Measurements from ENCODE around the gene NEMP2.

Gene NEMP2

DNA sequence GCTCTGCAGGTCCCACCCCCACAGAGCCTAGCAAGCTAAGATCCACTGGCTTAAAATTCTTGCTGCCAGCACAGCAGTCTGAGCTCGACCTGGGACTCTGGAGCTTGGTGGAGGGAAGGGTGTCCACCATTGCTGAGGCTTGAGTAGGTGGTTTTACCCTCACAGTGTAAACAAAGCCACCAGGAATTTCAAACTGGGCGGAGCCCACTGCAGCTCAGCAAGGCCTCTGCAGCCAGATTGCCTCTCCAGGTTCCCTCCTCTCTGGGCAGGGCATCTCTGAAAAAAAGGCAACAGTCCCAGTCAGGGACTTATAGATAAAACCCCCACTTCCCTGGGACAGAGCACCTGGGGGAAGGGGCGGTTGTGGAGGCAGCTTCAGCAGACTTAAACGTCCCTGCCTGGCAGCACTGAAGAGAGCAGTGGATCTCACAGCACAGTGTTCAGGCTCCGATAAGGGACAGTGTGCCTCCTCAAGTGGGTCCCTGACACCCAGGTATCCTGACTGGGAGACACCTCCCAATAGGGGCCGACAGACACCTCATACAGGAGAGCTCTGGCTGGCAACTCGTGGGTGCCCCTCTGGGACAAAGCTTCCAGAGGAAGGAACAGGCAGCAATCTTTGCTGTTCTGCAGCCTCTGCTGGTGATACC is 20.0 kb upstream of the NEMP2 start:
- in situ Hi-C loops (cut with MboI; ENCODE audit: low sequenced_read_pairs), result no loop called here

DNA sequence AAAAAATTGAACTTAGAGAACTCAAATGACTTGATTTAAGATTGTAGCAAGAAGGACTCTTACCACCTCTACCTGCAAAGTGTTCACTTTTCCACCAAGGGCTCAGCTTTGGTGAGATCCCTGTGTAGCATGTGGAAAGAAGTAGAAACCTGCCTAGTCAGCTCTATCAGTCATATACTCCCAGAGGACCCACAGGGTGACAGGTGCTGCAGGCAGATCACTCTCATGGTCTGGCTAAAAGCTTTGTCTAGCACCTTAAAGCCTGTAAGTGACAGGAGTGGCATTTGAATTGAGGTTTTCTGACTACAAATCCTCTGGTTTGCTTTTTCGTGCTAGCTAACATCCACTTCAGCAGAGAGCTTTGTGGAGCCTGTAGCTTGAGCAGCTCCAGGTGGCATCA is 18.7 kb upstream of the NEMP2 start:
- in situ Hi-C loops (cut with MboI; ENCODE audit: low sequenced_read_pairs), result no loop called here

DNA sequence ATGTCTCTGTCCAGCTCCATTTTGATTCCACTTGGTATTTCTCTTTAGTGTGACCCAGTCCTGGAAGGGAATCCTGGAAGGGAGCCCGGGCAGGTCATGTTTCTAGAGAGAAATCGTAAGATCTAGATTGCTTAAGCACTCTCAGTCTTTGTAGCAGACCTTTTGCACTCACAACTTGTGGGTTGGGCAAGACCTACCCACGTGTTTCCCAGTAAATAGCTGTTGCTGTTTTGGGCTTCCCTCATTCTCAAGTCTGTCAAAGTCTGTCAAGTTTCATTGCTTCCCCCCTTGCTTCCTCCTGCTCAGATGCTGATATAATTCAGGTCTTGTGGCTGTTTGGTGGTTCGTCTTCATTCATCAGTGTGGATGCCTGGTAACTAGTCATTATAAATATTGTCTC is 17.4 kb upstream of the NEMP2 start:
- in situ Hi-C loops (cut with MboI; ENCODE audit: low sequenced_read_pairs), result no loop called here

DNA sequence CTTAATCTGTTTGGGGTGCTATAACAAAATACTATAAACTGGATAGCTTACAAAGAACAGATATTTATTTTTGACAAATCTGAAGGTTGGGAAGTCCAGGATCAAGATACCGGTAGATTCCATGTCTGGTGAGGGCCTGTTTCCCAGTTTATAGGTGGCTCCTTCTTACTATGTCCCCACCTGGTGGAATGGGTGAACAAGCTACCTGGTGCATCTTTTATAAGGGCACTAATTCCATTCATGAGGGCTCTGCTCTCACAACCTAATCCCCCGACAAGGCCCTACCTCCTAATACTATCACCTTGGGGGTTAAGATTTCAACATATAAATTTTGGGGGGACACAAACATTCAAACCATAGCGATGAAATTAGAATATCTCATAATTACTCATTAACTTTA is 15.6 kb upstream of the NEMP2 start:
- in situ Hi-C loops (cut with MboI; ENCODE audit: low sequenced_read_pairs), result no loop called here

DNA sequence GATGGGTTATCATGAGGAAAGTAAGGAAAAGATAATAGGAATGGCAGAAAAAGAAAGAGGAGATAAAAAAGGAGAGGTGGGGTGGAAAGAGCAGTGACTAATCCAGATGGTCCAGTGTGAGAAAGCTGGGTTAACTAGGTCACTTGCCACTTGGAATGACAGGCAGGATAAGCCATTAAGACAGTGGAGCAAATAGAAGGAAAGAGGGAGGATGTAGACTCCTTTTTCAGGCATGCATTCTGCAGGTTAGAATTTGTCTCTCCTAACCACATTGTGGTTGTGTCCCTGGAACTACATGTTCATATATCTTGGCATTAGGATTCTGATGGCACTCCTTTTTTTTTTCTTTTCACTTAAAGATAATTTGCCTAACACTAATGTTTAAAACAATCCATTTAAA is 13.4 kb upstream of the NEMP2 start:
- in situ Hi-C loops (cut with MboI; ENCODE audit: low sequenced_read_pairs), result no loop called here

DNA sequence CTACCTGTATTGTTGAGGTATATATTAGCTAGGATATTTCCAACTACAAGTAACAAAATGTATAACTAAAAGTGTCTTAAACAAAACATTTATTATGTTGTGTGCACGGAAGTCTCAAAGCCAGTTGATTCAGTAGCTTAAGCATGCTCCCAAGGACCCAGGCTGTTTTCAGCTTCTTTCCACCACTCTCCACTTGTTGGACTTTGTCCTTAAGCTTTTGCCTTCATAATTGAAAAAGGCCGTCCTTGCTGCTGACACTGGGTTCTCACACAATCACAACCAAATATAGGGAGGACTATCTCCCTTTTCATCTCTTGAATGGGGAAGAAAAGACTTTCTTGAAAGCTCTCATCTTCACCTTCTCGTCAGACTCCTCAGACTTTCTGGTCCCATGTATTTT is 12.2 kb upstream of the NEMP2 start:
- in situ Hi-C loops (cut with MboI; ENCODE audit: low sequenced_read_pairs), result no loop called here

DNA sequence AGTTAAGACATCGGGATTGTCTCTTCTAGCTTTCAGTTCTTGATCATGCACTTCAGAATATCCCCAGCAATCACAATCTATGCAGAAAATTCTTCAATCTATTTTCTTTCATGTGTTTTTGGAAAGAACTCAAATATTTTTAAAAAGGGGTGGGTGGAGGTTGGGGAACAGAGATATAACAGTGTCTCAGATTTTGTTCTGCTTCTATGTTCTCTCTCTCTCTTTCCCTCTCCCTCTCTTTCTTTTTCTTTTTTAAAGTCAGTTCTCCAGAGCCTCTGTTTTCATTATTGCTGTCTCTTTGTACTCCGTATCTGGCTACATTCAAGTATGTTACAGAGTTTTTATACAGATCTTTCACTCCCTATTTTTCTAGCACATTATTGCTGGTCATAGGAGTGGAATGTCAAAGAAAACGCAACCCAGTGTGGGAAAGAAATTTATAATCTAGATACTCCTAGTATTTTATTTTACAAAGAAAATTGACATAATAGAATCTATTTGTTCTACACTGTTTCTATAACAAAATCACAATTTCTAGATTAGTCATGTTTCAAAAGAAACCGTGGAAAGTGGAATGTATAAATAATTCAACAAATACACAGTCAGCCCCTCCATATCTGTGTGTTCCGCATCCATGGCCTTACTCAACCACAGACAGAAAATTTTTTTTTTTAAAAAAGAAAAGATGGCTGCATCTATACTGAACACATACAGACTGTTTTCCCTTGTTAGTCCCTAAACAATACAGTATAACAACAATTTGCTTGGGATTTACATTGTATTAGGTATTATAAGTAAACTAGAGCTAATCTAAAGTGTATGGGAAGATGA is 11.2 kb upstream of the NEMP2 start:
- in situ Hi-C loops (cut with MboI; ENCODE audit: low sequenced_read_pairs), result no loop called here

DNA sequence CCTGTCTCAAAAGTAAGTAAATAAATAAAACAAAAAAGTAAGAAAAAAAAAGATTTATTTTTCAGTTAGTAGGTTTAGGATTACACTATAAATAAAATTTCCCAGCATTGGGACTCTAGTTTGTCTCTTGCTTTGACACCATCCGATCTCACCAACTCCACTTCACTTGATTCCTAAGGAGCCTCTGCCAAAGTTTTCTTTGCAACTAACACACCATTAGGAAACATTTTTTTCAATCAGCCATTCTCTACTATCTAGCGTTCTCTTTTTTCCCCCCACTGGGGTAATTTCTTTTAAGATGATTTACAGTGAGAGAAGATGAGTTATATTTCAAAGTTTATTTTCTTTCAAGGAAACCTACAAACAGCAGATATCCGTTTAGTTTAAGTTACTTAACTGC is 10.6 kb upstream of the NEMP2 start:
- in situ Hi-C loops (cut with MboI; ENCODE audit: low sequenced_read_pairs), result no loop called here

DNA sequence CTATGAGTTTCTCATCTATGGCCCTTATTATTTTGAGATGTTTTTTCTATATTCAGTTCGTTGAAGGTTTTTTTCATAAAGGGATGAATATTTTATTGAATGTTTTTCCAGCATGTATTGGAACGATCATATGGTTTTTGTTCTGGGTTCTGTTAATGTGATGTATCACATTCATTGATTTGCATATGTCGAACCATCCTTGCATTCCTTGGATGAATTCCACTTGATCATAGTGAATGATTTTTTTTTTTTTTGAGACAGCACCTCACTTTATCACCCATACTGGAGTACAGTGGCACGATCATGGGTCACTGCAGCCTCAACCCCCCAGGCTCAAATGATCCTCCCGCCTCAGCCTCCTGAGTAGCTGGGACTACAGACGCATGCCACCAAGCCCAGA is 5.5 kb upstream of the NEMP2 start:
- in situ Hi-C loops (cut with MboI; ENCODE audit: low sequenced_read_pairs), result no loop called here

DNA sequence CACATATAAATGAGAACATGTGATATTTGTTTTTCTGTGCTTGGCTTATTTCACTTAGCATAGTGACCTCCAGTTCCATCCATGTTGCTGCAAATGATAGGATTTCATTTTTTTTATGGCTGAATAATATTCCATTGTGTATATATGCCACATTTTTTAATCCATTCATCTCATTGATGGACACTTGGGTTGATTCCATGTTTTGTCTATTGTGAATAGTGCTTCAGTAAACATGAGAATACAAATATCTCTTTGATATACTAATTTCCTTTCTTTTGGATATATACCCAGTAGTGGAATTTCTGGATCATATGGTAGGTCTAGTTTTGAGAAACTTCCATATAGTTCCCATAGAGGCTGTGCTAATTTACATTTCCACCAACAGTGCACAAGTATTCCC is 3.7 kb upstream of the NEMP2 start:
- in situ Hi-C loops (cut with MboI; ENCODE audit: low sequenced_read_pairs), result no loop called here

DNA sequence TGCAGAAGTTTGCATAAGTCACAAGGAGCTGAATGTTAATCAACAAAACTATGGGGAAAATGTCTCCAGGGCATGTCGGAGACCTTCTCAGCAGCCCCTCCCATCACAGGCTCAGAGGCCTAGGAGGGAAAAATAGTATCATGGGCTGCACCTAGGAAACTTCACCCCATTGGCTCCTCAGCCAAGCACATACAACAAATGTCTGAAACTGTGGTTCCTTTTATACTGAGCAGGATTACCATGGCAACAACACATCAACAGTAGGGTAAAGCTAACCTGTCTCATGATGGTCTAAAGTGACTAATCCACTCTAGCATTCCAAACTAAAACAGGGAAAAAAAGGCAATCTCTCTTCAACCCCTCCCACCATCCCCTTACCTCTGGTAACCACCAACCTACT is 3.2 kb upstream of the NEMP2 start:
- in situ Hi-C loops (cut with MboI; ENCODE audit: low sequenced_read_pairs), result no loop called here

DNA sequence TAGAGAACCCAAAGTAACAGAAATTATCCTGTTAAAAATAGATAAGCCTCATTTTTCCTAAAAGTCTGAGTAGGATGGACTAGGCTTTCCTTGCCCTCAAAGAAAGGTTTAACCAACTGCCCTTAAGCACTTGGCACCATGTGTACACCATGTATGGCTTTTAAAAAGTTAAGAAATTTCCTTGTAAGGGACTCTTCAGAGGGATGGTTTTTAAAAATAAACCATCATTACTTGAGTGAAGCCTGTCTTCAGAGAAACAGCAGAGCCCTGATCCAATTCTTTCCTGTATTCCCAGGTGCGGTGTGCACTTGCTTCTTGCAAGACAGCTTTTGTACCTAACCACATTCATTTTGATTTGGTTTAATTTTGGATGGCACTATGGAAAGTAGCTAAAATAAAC is 1.1 kb upstream of the NEMP2 start:
- in situ Hi-C loops (cut with MboI; ENCODE audit: low sequenced_read_pairs), result no loop called here

DNA sequence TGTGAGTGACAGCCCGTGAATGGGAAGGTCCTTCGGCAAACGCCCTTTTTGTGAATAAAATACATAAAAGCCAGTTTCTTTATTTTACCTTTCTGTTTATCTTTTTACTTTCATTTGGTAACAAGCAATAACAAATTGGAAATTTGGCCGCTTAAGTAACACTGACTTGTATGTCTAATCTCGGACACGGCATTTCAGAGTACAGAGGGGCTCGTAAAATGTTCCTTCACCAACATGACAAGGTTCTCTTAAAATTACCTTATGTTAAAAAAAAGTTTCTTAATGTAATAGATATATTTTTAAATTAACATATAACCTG is 558 bp upstream of the NEMP2 start:
- in situ Hi-C loops (cut with MboI; ENCODE audit: low sequenced_read_pairs), result no loop called here

DNA sequence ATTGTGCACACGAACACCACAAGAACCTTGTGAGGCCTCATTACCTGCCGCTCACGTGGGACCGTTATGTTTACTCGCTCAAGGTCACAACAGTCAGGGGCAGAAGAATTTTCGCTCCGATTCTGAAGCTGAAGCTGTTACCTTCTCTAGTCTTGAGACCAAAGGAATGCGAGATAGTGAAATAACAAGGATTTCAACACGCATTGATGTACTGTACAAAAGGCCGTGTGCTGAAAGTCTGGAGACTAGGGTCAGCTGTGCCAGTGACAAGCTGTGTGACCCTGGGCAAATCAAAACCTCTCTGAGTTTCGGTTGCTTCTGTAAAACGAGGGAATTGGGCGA is 583 bp downstream of the NEMP2 start:
- in situ Hi-C loops (cut with MboI; ENCODE audit: low sequenced_read_pairs), result no loop called here

DNA sequence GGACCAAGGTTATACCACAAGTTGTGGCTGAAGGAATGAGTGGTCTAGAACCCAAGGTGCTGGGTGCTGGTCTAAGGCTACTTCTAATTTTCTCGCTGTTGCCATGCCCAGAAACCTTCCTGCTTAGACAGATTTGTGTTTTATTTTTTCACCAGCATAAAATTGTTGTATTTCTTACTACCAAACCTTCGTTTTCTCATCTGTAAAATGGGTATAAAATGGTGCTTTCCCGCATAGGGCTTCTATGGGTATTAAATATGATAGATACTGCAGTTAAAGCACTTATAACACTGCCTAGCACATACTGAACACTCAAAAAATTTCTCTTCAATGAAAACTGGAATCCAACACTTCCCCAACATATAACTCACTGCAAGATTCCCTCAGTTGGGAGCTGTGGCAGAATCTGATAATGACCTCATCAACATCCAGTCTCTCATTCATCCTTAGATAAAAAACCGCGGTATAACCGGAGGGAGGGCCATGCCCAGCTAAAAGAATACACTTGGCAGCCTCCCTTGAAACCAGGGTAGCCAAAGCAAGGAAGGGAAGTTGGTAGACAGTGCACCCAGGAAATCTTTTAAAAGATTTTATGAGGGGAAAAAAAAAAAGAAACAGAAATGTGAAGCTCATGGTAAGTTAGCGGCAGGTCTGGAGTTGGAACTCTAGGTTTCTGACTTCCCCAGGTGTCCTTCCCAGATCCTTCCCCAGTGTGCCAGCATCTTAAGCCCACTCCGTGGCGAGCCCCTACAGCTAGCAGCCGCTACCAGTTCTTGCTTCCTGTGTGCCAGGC is 1.2 kb downstream of the NEMP2 start:
- in situ Hi-C loops (cut with MboI; ENCODE audit: low sequenced_read_pairs), result no loop called here

DNA sequence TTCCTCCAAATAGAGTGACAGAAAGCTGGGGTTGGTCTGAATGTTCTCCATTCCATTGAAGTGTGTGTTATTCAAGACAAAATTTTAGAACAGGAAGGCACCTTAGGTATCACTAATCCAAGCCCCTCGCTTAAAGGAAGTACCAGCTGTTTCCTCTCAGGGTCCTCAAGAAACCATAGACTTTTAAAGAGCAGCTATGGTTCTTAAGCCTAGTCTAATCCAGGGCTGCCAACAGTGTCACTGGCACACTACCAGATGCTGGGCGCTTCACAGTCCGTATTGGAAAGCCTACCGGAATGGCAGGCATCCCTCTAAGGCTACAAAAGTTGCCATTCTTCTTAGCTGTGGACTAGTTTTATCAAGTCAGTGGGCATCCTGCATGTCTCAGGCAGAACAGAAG is 1.9 kb downstream of the NEMP2 start:
- in situ Hi-C loops (cut with MboI; ENCODE audit: low sequenced_read_pairs), result no loop called here

DNA sequence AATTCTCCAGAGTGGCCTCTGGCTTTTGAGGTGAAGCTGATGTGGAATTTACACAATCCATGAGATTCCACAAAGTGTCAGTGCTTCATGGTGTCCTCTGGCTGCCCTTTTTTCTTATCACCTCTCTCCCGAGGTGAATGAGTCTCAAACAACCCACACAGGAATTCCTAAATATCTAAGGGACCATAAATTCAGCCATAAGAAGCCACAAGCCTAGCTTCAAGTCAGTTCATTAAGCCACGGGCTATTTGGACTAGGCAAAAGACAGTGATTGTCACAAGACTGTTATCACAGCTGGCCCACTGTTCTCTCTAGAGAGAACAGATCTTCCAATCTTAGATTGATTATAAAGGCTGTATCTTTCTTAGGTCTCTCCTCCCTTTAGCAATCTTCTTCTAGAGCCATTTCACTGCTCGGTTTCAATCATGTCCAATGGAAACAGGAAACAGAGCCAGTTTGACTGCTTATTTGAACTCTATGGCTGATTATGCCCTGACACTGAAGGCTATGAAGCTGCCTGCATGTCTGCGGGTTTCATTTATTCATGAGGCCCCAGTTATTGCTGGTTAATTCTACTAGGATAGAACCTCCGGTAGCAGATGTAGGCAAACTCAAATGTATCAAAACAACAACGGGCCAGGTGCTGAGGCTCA is 4.1 kb downstream of the NEMP2 start:
- in situ Hi-C loops (cut with MboI; ENCODE audit: low sequenced_read_pairs), result no loop called here

DNA sequence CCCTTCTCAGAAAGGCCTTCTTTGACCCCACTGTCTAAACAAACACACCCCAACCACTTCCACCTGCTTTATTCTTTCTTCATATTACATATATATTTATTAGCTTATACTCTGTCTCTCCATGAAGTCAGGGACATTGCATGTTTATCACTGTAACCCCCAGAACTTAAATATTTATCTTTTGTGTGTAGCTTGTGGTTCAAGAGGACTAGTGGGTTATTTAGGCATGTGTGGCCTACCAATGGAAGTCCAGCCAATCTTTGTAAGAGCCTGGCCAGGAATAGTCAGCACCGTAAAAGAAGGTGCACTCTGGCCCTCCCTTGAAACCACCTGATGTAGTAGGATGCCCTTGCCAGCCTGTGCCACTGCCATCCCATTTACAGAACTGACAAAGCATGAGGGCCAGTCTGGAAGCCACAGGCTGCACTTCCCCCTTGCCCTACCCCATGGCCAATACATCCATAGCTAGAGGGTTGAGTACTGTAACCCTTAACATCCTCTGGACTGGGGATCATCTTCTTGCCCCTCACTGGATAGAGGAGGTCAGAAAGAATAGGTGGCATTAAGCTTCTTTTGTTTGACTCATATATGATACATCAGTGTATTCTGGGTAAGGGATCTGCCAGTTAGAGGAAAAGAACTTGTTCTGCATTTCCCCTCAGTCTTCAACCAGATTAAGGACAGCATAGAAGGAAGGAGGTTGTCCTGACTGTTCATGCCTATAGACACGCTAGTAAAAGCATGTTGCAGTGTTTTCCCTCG is 4.9 kb downstream of the NEMP2 start:
- in situ Hi-C loops (cut with MboI; ENCODE audit: low sequenced_read_pairs), result no loop called here

DNA sequence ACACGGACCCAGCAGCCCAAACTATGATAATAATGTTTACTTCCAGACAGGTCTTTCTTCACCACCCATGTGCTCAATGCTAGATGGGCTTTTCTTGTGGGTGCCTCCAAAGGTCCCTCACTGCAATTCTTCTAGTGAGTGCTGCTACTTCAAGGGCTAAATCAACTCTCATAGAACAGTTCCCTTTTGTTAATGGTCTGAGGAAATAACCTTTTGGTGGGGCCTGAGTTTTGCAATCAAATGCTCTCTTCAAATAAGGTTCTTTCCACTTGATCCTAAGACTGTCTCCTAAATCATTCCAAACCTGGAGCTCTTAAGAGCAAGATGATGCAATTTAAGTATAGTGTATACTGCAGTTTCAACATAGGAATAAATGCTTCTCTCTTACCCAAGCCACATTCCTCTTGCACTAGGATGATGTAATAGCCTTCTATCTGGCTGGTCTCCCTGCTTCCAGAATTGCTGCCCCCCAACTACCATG is 6.0 kb downstream of the NEMP2 start:
- in situ Hi-C loops (cut with MboI; ENCODE audit: low sequenced_read_pairs), result no loop called here

DNA sequence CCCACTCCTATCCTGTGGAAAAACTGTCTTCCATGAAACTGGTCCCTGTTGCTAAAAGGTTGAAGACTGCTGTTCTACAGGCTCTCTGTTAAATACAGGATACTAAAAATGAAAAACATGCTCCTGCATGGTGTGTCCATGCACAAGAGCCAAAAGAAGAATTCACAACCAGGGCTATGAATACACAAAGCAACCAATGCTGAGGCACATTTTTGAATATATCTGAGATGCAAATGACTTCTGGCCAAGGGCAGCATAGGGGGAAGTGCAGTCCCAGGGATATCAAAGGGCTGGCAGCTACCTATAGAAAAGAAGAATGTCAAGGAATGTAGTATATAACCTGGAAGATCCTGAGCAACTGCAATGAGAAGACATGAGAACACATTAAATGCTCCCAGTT is 6.6 kb downstream of the NEMP2 start:
- in situ Hi-C loops (cut with MboI; ENCODE audit: low sequenced_read_pairs), result no loop called here

DNA sequence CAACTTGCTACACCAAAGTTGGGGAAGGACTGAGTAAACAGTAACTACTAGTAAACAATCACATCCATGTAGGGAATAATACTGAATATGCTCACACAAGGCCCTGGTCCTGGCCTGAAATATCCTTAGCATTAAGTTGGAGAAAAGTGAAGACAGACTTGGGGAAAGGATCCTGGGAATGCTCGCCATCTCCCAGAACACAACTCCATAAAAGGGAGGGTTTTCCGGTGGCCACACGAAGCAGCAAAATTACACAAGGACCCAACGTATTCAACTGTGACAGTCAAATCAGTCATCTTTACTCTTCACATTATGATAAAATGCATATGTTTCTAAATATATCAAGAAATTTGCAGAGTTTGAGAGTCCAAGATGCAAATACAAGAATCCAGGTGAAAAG is 7.3 kb downstream of the NEMP2 start:
- in situ Hi-C loops (cut with MboI; ENCODE audit: low sequenced_read_pairs), result no loop called here
